KMS-11 (cell line): ENCODE measurements around the gene VAPB.
"Not testable (repeated sequence)": the region's sequence is repeated elsewhere in the genome, so short reads cannot be mapped to it uniquely, and the experiment has no call there.

Experiments used
- H2AFZ ChIP-seq: fragments of 200-600 bp; sonication (generic); 2 replicates; pipeline ENCODE4 v1.6.1; 2016; ENCODE audit warnings: antibody characterized with exemption, mixed run types, low read depth
- H3K27ac ChIP-seq: fragments of 200-600 bp; sonication (generic); 2 replicates; pipeline ENCODE4 v1.6.1; 2016; ENCODE audit warnings: mild to moderate bottlenecking, mixed run types
- H3K27me3 ChIP-seq: fragments of 200-600 bp; sonication (generic); 2 replicates; pipeline ENCODE4 v1.6.1; 2017; ENCODE audit warnings: mild to moderate bottlenecking, low read depth, mixed run types, moderate library complexity; ENCODE audit not compliant: insufficient read depth
- H3K36me3 ChIP-seq: fragments of 200-600 bp; sonication (generic); 2 replicates; pipeline ENCODE4 v1.6.1; 2017; ENCODE audit warnings: mild to moderate bottlenecking, mixed run types; ENCODE audit not compliant: insufficient read depth
- H3K4me1 ChIP-seq: fragments of 200-600 bp; sonication (generic); 2 replicates; pipeline ENCODE4 v1.6.1; 2016; ENCODE audit warnings: mild to moderate bottlenecking, low read depth, mixed run types; ENCODE audit not compliant: poor library complexity, severe bottlenecking
- H3K4me2 ChIP-seq: fragments of 200-600 bp; sonication (generic); 2 replicates; pipeline ENCODE4 v1.7.0; 2016; ENCODE audit warnings: mild to moderate bottlenecking, mixed run types
- H3K4me3 ChIP-seq: fragments of 200-600 bp; sonication (generic); IDR thresholded peaks from 2 replicates; pipeline ENCODE4 v1.6.1; 2017; ENCODE audit warnings: low read depth, low read length, mixed read lengths; ENCODE audit not compliant: insufficient read depth
- H3K79me2 ChIP-seq: fragments of 200-600 bp; sonication (generic); 2 replicates; pipeline ENCODE4 v1.6.1; 2016; ENCODE audit warnings: low read depth, mixed run types; ENCODE audit not compliant: insufficient read depth
- H3K9ac ChIP-seq: fragments of 200-600 bp; sonication (generic); 2 replicates; pipeline ENCODE4 v1.6.1; 2016; ENCODE audit warnings: mild to moderate bottlenecking, mixed run types
- H4K20me1 ChIP-seq: fragments of 200-600 bp; sonication (generic); 2 replicates; pipeline ENCODE4 v1.6.1; 2016; ENCODE audit warnings: mild to moderate bottlenecking, mixed run types; ENCODE audit not compliant: insufficient read depth
- TF ChIP-seq, protein P1 (sequence below): fragments of 200-600 bp; sonication (generic); conservative IDR thresholded peaks from 2 replicates; pipeline ENCODE4 v1.6.1; 2017; ENCODE audit warnings: low read depth, mild to moderate bottlenecking, antibody characterized with exemption, low read length, moderate library complexity, mixed read lengths

Gene VAPB

DNA sequence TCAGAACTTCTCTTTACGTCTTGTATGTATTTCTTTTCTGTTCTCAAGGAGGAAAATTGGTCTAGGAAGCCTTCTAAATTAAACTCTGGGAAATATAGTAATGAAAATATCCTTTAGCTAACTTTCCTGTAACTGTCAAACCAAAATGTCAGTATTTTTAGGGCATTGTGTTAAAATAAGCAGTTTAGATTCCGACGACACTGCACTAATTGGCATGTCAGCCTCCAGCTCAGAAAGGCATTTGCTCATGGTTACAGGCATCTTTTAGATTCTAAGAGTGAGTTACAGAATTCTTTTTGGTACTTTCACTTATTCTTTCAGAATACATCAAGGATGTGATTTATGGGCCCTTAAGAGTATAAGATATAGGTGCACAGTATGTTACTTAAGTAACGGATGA lies 26.1 kb upstream of the VAPB start:
- no peaks in the 10 kb centered on the region for H3K36me3 ChIP-seq
- H3K4me1 ChIP-seq, result no peaks in the 10 kb centered on the region
- no peaks in the 10 kb centered on the region; the same call in 1 of the 2 replicates for H3K27me3 ChIP-seq
- no peak overlapping the region for H2AFZ ChIP-seq
- no peak overlapping the region for H3K4me2 ChIP-seq
- H3K9ac ChIP-seq, result no peak overlapping the region
- no peak overlapping the region for H3K27ac ChIP-seq
- H4K20me1 ChIP-seq, result no peaks in the 10 kb centered on the region
- H3K79me2 ChIP-seq, result no peaks in the 10 kb centered on the region
- TF ChIP-seq, protein P1, sequence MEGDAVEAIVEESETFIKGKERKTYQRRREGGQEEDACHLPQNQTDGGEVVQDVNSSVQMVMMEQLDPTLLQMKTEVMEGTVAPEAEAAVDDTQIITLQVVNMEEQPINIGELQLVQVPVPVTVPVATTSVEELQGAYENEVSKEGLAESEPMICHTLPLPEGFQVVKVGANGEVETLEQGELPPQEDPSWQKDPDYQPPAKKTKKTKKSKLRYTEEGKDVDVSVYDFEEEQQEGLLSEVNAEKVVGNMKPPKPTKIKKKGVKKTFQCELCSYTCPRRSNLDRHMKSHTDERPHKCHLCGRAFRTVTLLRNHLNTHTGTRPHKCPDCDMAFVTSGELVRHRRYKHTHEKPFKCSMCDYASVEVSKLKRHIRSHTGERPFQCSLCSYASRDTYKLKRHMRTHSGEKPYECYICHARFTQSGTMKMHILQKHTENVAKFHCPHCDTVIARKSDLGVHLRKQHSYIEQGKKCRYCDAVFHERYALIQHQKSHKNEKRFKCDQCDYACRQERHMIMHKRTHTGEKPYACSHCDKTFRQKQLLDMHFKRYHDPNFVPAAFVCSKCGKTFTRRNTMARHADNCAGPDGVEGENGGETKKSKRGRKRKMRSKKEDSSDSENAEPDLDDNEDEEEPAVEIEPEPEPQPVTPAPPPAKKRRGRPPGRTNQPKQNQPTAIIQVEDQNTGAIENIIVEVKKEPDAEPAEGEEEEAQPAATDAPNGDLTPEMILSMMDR, result no peak
- no peak overlapping the region for H3K4me3 ChIP-seq

DNA sequence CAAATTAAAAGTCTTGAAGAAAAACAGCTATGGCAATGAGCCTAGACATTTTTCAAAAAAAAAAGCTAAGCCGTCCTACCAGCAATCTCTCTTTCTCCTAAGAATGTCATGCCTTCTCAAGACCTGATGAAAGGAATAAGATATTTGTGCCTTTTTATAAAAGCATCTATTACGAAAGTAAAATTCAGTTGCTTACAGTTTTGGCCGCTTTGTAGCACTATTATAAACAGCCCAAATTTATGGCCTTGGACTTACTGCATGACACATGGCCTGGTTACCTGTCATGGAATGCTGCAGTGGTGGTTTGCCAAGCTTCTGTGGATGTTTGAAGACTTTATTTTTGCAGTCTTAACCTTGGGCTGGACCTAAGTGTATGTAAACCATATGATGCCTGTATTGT lies 22.2 kb upstream of the VAPB start:
- TF ChIP-seq, protein P1, result no peak
- no peaks in the 10 kb centered on the region for H3K27me3 ChIP-seq
- H3K9ac ChIP-seq, result no peak overlapping the region
- no peak overlapping the region for H3K4me3 ChIP-seq
- no peaks in the 10 kb centered on the region for H4K20me1 ChIP-seq
- no peak overlapping the region for H3K27ac ChIP-seq
- no peaks in the 10 kb centered on the region for H3K79me2 ChIP-seq
- H3K4me2 ChIP-seq, result no peak overlapping the region
- no peaks in the 10 kb centered on the region for H3K36me3 ChIP-seq
- H3K4me1 ChIP-seq, result no peaks in the 10 kb centered on the region
- no peak overlapping the region for H2AFZ ChIP-seq

DNA sequence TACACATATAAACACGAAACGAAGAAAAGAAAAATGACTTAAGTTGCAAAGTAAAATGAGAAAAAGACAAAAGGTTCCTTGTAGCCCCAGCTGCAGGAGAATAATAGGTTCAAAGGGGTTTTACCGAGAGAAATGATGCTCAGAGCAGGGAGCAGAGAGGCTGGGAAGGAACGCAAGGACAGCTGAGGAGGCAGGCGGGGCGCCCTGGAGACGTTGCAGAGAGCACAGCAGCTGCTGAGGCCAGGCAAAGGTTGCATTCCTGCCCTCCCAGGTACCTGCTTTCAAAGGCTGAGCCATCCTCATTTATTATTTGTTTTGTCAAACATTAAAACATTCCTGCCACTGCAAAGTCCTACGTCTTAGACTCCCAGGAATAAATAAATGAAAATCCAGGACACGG lies 16.2 kb upstream of the VAPB start:
- Histone ChIP-seq H3K4me1 (no peaks in the 10 kb centered on the region), H3K79me2 (no peaks in the 10 kb centered on the region), H3K4me3 (no peak overlapping the region), H4K20me1 (no peaks in the 10 kb centered on the region), H3K27me3 (no peaks in the 10 kb centered on the region), H3K27ac (no peak overlapping the region), H2AFZ (no peak overlapping the region), H3K9ac (no peak overlapping the region), H3K4me2 (no peak overlapping the region), H3K36me3 (no peaks in the 10 kb centered on the region)
- TF ChIP-seq, protein P1, result no peak

DNA sequence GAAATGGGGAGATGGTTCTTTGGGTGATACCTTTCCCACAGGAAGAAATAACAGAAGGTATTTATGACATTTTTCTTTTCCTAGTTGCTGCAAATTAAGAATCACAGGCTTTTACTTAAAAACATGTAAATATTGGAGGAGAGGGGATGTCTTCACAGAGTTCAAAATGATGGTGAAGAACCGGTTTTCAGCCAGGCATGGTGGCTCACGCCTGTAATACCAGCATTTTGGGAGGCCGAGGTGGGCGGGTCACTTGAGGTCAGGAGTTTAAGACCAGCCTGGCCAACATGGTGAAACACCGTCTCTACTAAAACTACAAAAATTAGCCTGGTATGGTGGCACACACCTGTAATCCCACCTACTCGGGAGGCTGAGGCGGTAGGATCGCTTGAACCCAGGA lies 15.7 kb upstream of the VAPB start:
- H3K4me2 ChIP-seq, H4K20me1 ChIP-seq, H3K4me3 ChIP-seq, H3K27ac ChIP-seq, H3K27me3 ChIP-seq, H3K9ac ChIP-seq, H2AFZ ChIP-seq, H3K36me3 ChIP-seq, H3K4me1 ChIP-seq, H3K79me2 ChIP-seq: not testable (repeated sequence)

DNA sequence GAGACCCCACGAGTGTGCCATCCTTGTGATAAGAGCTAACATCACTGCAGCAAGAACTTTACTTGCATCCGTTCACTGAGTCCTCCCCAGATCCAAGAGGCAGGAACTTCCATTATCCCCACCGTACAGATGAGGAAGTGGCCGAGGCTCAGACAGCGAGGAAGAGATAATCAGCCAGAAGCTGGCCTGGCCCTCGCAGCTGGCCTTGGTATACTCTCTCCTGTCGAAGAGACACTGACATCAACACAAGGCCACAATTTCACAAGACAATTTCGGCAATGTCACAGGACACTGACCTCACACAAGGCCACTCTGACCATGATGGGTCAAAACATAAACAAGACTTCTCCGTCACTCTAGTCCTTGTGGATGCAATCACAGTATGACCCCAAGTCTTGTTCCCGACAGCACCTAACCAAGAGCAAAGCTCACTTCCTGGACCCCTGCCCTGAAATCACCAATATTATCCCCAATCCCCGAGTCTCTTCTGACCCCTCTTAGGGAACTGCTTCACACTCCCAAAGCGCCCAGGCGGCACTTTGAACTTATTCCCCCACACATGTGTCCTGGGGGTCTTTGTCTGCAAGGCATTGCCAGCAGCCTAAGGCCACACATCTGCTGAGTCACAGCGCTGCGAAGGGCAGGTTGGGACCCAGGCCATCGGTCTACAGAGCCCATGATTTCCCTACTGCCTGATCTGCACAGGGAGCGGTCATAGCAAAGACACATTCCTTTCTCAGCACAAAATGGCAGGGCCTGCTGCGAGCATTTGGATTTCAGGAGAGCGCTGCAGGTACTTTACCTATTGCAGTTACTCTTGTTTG lies 14.8 kb upstream of the VAPB start:
- Histone ChIP-seq H3K4me2 (no peak overlapping the region), H3K27me3 (no peaks in the 10 kb centered on the region), H3K36me3 (no peaks in the 10 kb centered on the region), H3K4me3 (no peak overlapping the region), H3K27ac (no peak overlapping the region), H2AFZ (no peak overlapping the region), H3K4me1 (no peaks in the 10 kb centered on the region), H3K9ac (no peak overlapping the region), H4K20me1 (no peaks in the 10 kb centered on the region), H3K79me2 (no peaks in the 10 kb centered on the region)
- TF ChIP-seq, protein P1, result no peak
